HG03196 (cell line): ENCODE measurements around the gene ZFPL1.
A peak's percentile ranks its signal among the peaks of the same experiment; 100 is the strongest.

Source experiments
- ATAC-seq: cut with Tn5 transposase; IDR thresholded peaks from one replicate; pipeline ENCODE4 v1.9.1; 2021; ENCODE audit not compliant: unreplicated experiment

The ZFPL1 gene

GRCh38 chr11:65089621-65090020 is 5.6 kb downstream of the ZFPL1 start:
- no peak for ATAC-seq

DNA sequence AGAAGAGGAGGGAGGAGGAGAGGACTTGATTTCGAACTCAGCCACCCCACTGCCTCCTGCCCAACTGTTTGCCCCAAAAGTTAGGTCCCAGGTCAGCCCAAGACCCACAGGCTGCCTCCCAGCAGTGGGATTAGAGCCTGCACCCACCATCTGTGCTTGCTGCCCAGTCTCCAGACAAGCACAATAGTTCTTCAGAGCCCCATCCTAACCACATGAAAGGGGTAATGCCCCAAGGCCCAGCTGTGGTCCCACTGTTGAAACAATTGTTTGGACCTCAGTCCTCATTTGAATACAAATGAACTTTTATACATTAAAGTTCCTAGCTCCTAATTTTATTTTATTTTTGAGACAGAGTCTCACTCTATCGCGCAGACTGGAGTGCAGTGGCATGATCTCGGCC is 6.6 kb downstream of the ZFPL1 start:
- ATAC-seq: no peak

DNA sequence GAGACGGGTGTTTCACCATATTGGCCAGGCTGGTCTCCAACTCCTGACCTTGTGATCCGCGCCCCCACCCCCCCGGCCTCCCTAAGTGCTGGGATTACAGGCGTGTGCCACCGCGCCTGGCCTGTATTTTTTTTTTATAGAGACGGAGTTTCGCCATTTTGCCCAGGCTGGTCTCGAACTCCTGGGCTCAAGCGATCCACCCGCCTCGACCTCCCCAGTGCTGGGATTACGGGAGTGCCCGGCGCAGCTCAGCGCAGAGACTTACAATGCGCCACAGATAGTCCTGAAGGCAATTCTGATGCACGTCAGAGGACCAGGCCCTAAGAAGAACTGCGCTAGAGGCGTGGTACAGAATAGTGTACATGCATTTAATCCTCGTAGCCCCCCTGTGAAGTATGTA is 11.4 kb downstream of the ZFPL1 start:
- no peak for ATAC-seq

DNA sequence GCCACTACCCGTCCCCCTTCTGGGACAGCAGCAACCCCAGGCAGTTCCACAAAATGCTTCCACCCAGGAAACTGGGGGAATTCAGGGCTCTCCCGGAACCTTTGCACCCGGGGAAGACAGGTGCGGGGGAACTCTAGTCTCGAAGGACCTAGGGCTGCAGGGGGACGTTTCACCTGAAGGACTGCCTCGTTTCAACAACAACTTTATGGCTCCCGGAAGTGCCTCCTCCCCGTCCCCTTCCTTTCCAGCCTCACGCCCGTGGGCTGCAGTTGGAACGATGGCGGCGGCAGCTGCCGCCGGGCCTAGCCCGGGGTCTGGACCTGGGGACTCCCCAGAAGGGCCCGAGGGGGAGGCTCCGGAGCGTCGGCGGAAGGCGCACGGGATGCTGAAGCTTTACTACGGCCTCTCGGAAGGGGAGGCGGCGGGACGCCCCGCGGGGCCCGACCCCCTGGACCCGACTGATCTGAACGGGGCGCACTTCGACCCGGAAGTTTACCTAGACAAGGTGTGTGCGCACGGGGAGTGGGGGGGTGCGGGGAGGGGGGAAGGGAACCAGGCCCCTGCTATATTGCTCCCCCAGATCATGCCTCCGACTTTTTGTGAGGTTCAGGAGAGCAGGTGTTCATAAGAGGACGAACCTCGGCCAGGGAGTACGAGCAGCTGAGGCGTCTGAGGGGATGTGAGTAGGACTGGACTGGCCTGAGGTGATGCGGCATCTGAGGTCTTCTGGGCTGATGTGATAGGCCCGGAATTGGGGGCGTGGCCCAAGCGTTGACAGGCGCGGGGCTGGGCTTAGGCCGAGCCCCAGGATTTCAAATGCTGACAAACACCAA is 12.2 kb downstream of the ZFPL1 start, which contains the start of gene VPS51:
Gene VPS51 (plus strand): TSS at position 241 of the 833 bp plus-strand sequence. CDS start 37 bp downstream, at position 278.
- peak; percentile 67 for ATAC-seq

DNA sequence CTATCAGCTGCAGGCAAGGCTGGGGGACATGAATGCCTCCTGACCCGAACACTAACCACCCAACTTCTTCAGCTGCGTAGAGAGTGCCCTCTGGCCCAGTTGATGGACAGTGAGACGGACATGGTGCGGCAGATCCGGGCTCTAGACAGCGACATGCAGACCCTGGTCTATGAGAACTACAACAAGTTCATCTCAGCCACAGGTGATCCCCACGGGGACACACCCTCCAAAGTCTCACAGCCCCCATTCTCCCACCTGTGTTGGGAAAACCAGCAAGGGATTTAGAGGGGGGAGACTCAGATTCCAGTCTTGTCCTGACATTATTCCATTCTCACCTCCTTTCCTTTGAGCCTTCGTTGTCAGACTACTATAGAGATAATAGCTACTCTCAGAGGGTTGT is 12.9 kb downstream of the ZFPL1 start:
- no peak for ATAC-seq

- ATAC-seq: no peak
These were observed 16.8 kb downstream of the ZFPL1 start for GRCh38 chr11:65100674-65101350.

DNA sequence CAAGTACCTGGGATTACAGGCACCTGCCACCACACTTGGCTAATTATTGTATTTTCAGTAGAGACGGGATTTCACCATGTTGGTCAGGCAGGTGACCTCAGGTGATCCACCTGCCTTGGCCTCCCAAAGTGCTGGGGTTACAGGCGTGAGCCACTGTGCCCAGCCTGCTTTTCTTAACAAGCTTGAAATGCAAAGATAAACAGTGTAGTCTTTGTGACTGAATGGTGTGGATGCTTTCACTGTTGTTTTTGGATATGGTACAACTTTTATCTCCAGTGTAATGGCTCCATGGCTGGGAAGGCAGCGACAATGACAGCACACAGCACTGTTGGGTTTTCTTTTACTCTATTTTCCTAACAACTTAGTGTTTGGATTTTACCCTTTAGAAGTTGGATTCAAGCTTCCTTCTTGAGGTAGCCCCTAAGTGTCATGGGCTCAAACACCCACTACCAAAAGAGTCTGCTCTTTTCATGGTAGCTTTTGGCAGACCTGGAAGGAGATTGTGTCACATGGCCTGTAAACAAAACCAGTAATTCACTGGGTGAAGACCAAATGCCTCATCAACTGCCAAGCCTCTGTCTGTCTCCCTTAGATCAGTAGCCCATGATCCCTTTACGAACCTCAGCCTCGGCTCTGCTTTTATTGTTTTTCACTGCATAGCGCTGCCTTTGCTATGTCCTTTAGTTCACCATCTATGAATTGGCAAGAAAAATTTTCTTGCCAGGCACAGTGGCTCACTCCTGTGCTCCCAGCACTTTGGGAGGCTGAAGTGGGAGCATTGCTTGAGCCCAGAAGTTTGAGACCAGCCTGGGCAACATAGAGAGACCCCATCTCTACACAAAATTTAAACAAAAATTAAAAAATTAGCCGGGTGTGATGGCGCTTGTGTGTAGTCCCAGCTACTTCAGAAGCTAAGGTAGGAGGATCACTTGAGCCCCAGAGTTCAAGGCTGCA is 18.4 kb downstream of the ZFPL1 start:
- ATAC-seq: no peak

DNA sequence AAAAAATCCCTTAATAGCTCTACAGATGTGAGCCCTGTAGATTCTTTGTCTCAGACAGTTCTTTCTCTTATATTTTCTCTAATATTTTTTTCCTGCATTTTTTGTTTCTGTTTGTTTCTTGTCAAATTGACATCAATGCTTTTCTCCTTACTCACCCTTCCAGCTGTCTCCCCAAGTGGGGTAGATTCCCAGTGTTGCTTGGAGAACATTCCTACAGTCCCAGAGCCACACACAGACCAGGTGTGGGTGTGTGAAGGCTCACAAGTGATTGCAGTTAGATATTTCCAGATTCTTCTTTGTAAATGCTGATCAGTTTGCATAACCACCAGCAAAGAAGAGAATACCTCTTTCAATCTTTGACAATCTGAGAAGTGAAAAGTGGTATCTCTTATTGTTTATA is 19.5 kb downstream of the ZFPL1 start:
- no peak for ATAC-seq

DNA sequence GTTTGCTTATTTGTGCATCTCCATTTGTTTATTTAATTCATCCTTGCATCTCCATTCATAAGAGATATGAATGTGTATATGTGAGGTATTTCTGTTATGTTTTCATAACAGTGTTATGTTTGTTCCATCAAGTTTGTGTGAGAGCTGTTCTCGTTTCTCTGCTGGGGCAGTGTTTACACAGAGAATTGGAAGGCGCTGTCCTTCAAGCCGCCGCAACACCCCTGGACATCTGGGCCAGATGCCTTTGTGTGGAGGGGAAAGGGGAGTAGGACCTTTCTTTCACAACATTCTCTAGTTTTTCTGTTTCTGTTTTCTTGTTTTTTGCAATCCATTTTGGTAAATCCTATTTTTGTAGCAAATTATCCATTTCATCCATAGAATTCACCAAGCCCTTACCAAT is 20.6 kb downstream of the ZFPL1 start:
- no peak for ATAC-seq

DNA sequence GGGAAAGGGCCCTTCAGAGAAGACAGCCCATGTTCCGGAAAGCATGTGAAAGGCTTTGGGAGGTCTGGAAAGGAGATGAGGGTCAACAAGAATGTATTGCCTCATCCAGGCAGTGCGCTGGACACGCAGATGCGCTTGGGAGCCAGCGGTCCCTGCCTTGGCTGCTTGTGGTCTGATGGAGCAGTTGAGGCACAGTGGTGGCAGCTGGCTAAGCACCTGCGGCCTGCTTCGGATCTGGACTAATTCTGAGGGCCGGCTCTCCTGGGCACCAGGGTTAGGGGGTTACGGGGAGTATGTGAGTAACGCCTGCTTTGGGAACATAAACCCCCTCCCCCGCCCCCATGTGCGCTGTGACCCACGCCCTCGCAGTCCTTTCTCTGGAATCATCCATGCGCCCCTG is 23.1 kb downstream of the ZFPL1 start:
- no peak for ATAC-seq

DNA sequence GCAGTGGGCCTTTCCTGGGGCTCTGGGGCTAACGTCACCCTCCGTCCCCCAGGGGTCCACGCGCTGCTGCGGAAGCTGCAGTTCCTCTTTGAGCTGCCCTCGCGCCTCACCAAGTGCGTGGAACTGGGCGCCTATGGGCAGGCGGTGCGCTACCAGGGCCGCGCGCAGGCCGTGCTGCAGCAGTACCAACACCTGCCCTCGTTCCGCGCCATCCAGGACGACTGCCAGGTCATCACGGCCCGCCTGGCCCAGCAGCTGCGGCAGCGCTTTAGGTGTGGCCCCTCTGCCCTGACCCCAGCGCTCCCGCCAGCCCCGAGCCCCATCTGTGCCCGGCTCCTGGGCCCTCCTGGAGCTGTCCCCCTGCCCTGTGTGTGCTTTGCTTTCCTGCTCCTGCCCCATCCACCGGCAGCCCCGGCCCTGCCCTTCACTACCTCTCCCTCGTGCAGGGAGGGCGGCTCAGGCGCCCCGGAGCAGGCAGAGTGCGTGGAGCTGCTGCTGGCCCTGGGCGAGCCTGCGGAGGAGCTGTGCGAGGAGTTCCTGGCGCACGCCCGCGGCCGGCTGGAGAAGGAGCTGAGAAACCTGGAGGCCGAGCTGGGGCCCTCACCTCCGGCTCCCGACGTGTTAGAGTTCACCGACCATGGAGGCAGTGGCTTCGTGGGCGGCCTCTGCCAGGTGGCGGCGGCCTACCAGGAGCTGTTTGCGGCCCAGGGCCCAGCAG is 23.9 kb downstream of the ZFPL1 start:
- ATAC-seq: no peak

DNA sequence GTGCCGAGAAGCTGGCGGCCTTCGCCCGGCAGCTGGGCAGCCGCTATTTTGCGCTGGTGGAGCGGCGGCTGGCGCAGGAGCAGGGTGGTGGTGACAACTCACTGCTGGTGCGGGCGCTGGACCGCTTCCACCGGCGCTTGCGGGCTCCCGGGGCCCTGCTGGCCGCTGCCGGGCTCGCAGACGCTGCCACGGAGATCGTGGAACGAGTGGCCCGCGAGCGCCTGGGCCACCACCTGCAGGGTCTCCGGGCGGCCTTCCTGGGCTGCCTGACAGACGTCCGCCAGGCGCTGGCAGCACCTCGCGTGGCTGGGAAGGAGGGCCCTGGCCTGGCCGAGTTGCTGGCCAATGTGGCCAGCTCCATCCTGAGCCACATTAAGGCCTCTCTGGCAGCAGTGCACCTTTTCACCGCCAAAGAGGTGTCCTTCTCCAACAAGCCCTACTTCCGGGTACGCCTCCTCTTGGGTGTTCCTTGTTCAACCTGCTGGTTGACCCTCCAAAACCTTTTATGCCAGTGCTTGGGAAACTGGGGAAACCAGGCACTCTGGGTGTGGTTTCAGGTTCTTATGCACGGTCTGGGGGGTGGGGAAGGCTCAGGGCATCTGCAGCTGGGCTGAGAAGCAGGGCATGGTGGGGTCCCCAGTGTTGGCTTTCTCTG is 24.6 kb downstream of the ZFPL1 start:
- ATAC-seq: no peak

GRCh38 chr11:65109231-65110198 is 25.5 kb downstream of the ZFPL1 start:
- no peak for ATAC-seq

DNA sequence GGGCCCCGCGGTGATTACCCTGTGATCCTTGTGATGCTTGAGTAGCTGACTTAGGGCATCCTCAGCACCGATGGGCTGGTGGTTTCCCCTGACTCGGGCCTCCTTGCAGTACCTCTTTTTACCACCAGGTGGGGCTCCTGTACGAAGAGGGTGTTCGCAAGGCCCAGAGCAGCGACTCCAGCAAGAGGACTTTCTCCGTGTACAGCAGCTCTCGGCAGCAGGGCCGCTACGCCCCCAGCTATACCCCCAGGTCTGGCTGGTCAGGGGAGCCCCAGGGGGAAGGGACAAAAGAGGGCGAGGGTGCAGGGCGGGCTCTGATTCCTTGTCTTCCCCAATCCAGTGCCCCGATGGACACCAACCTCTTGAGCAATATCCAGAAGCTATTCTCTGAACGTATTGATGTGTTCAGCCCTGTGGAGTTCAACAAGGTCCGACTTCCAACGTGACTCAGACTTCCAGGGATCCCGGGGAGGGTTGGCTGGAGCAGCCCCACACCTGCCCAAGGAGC is 26.4 kb downstream of the ZFPL1 start:
- peak; percentile 30 for ATAC-seq

DNA sequence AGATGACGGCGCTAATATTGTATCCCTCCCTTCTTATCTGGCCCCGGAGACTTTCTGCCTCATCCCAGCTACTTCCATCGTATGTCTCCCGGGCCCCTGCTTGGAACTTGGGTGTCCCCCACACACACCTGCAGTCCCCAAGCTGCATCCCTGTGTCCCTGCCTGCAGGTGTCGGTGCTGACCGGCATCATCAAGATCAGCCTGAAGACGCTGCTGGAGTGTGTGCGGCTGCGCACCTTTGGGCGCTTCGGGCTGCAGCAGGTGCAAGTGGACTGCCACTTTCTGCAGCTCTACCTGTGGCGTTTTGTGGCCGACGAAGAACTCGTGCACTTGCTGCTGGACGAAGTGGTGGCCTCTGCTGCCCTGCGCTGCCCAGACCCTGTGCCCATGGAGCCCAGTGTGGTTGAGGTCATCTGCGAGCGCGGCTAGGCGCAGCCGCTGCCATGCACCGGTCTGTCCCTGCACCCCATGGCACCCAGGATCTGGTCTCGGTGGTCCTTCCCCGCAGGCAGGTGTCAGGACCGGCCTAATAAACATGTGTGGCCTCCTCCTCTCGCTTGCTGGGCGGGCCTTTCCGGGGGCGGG is 27.2 kb downstream of the ZFPL1 start:
- no peak for ATAC-seq

- ATAC-seq: peak; percentile 55
These were observed 27.9 kb downstream of the ZFPL1 start, which contains the start of gene TM7SF2 for GRCh38 chr11:65111744-65112545. TM7SF2 (plus strand) TSS chr11:65111872; CDS start chr11:65112016, 144 bp downstream.
